Measurements from ENCODE around the gene TEAD4.

TEAD4 gene

DNA sequence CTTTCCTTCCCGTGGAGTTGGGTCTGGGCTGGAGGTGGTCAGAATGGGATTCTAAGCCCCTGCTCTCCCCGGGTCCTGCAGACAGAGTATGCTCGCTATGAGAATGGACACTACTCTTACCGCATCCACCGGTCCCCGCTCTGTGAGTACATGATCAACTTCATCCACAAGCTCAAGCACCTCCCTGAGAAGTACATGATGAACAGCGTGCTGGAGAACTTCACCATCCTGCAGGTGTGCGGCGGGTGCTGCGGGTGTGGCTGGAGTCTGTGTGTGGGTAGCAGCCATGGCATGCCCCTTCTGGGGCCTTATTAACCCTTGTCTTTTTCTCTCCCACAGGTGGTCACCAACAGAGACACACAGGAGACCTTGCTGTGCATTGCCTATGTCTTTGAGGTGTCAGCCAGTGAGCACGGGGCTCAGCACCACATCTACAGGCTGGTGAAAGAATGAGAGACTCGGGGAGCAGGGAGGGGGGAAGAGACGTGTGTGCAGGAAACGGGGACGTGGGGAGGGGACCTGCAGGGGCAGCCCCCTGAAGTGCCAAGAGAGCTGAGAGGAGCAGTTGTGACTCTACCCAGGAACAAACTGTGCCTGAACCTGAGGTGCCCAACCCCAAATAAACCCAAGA lies 80.9 kb downstream of the TEAD4 start:
- Histone ChIP-seq H3K27me3 (ENCODE audit: control insufficient read depth, insufficient read depth, low read length) (no peaks in the 10 kb centered on the region), H3K9ac (ENCODE audit: low read length) (no peak overlapping the region), H3K36me3 (ENCODE audit: control insufficient read depth, insufficient read depth, low read length) (peaks cover 2% of the 10 kb centered on the region), H3K27ac (ENCODE audit: low read depth, low read length) (no peak overlapping the region), H3K4me1 (ENCODE audit: control insufficient read depth, insufficient read depth, low read length) (peaks cover 1% of the 10 kb centered on the region), H3K4me3 (ENCODE audit: low read length) (no peak overlapping the region)

DNA sequence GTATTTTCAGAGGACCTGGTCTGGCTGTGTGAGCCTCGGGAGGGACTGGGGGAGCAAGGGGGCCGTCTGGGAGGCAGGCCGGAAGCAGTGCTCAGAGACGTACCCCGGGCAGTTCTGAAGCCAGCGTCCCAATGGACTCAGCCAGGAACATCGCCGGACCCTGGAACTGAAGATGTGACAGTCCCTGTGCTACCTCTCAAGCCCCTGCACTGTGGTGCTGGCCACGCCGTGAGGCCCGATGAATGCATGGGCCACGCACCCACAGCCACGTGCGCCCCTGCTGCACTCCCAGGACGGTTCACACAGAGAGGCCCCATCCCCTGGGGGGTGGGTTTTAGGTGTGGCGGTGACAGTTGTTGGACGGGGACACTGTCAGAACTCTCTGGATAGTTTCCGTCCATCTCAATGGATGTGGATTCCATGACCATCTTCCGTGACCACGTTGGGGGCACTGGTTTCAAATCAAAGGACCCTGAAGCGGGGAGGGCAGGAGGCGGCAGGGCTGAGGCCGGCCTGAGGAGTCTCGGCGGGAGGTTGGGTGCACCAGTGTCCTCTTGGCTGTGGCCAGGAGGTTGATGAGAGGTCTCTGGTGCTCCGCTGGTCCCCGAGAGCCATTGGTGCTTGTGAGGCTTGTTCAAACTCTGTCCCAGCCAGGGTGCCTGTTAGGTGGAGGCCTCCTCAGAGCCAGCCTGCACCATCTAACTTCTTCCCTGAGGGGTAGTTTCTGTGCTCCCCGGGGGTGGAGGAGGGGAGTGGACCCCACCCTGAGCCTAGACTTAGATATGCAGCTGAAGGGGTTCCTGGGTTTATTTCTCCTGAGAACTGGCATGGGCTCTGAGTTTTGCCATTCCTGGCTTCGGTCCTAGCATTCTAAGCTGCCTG lies 81.7 kb downstream of the TEAD4 start:
- no peak overlapping the region for H3K27ac ChIP-seq (ENCODE audit: low read depth, low read length)
- no peaks in the 10 kb centered on the region for H3K27me3 ChIP-seq (ENCODE audit: control insufficient read depth, insufficient read depth, low read length)
- H3K4me1 ChIP-seq (ENCODE audit: control insufficient read depth, insufficient read depth, low read length): no peaks in the 10 kb centered on the region
- no peak overlapping the region for H3K4me3 ChIP-seq (ENCODE audit: low read length)
- no peak overlapping the region for H3K9ac ChIP-seq (ENCODE audit: low read length)
- peaks cover 2% of the 10 kb centered on the region for H3K36me3 ChIP-seq (ENCODE audit: control insufficient read depth, insufficient read depth, low read length)

DNA sequence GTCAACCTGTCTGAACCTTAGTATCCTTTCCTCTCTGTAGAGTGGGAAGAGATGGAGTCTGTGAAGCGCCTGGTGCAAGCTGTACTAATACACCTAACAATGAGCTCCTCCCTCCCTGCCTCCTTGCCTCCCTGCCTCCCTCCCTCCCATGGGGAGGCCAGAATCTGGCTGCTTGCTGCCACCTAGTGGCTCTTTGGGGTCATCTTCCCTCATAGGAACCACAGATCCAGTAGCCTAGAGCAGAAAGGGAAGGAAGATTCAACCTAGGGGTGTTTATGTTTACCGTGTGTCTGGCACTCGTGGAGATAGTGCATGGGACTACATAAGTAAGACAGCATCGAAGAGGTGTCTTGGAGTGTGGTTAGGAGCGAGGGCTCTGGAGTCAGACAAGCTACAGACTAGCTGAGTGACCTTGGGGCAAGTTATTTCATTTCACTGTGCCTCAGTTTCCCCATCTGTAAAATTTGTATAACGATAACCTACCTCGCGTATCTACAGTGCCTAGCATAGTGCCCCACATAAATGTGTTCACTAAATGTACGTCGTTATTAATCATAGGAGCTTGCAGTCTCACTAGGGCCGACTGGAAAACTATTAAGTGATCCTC lies 82.5 kb downstream of the TEAD4 start:
- H3K27me3 ChIP-seq (ENCODE audit: control insufficient read depth, insufficient read depth, low read length): no peaks in the 10 kb centered on the region
- H3K9ac ChIP-seq (ENCODE audit: low read length): no peak overlapping the region
- no peak overlapping the region for H3K27ac ChIP-seq (ENCODE audit: low read depth, low read length)
- H3K4me3 ChIP-seq (ENCODE audit: low read length): no peak overlapping the region
- H3K36me3 ChIP-seq (ENCODE audit: control insufficient read depth, insufficient read depth, low read length): peaks cover 2% of the 10 kb centered on the region
- no peaks in the 10 kb centered on the region for H3K4me1 ChIP-seq (ENCODE audit: control insufficient read depth, insufficient read depth, low read length)

GRCh38 chr12:3042394-3042793 lies 83.2 kb downstream of the TEAD4 start:
- H3K4me3 ChIP-seq (ENCODE audit: low read length): no peak overlapping the region
- H3K9ac ChIP-seq (ENCODE audit: low read length): no peak overlapping the region
- H3K36me3 ChIP-seq (ENCODE audit: control insufficient read depth, insufficient read depth, low read length): peaks cover 2% of the 10 kb centered on the region
- H3K4me1 ChIP-seq (ENCODE audit: control insufficient read depth, insufficient read depth, low read length): no peaks in the 10 kb centered on the region
- no peaks in the 10 kb centered on the region for H3K27me3 ChIP-seq (ENCODE audit: control insufficient read depth, insufficient read depth, low read length)
- no peak overlapping the region for H3K27ac ChIP-seq (ENCODE audit: low read depth, low read length)

GRCh38 chr12:3042826-3043225 lies 83.6 kb downstream of the TEAD4 start:
- no peaks in the 10 kb centered on the region for H3K27me3 ChIP-seq (ENCODE audit: control insufficient read depth, insufficient read depth, low read length)
- peaks cover 2% of the 10 kb centered on the region for H3K36me3 ChIP-seq (ENCODE audit: control insufficient read depth, insufficient read depth, low read length)
- H3K9ac ChIP-seq (ENCODE audit: low read length): no peak overlapping the region
- no peak overlapping the region for H3K27ac ChIP-seq (ENCODE audit: low read depth, low read length)
- no peaks in the 10 kb centered on the region for H3K4me1 ChIP-seq (ENCODE audit: control insufficient read depth, insufficient read depth, low read length)
- H3K4me3 ChIP-seq (ENCODE audit: low read length): no peak overlapping the region

GRCh38 chr12:3043406-3043805 lies 84.2 kb downstream of the TEAD4 start:
- Histone ChIP-seq H3K4me1 (ENCODE audit: control insufficient read depth, insufficient read depth, low read length) (no peaks in the 10 kb centered on the region), H3K27me3 (ENCODE audit: control insufficient read depth, insufficient read depth, low read length) (no peaks in the 10 kb centered on the region), H3K4me3 (ENCODE audit: low read length) (no peak overlapping the region), H3K9ac (ENCODE audit: low read length) (no peak overlapping the region), H3K36me3 (ENCODE audit: control insufficient read depth, insufficient read depth, low read length) (no peaks in the 10 kb centered on the region), H3K27ac (ENCODE audit: low read depth, low read length) (no peak overlapping the region)

GRCh38 chr12:3044141-3044630 lies 85.0 kb downstream of the TEAD4 start:
- no peaks in the 10 kb centered on the region for H3K27me3 ChIP-seq (ENCODE audit: control insufficient read depth, insufficient read depth, low read length)
- H3K9ac ChIP-seq (ENCODE audit: low read length): no peak overlapping the region
- no peaks in the 10 kb centered on the region for H3K36me3 ChIP-seq (ENCODE audit: control insufficient read depth, insufficient read depth, low read length)
- H3K27ac ChIP-seq (ENCODE audit: low read depth, low read length): no peak overlapping the region
- no peak overlapping the region for H3K4me3 ChIP-seq (ENCODE audit: low read length)
- H3K4me1 ChIP-seq (ENCODE audit: control insufficient read depth, insufficient read depth, low read length): no peaks in the 10 kb centered on the region

DNA sequence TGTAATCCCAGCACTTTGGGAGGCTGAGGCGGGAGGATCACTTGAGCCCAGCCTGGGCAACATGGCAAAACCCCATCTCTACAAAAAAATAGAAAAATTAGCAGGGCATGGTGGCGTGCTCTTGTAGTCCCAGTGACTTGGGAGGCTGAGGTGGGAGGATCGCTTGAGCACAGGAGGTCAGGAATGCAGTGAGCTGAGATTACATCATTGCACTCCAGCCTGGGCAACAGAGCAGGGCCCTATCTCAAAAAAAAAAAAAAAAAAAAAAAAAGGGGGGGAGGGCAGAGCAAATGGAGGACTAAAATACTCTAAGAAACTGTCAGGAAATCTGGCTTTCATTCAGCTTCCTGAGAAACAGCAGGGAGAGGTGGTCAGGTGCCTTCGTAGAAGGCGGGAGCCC lies 86.3 kb downstream of the TEAD4 start:
- Histone ChIP-seq H3K36me3 (ENCODE audit: control insufficient read depth, insufficient read depth, low read length) (no peaks in the 10 kb centered on the region), H3K4me3 (ENCODE audit: low read length) (no peak overlapping the region), H3K27ac (ENCODE audit: low read depth, low read length) (no peak overlapping the region), H3K9ac (ENCODE audit: low read length) (no peak overlapping the region), H3K4me1 (ENCODE audit: control insufficient read depth, insufficient read depth, low read length) (no peaks in the 10 kb centered on the region), H3K27me3 (ENCODE audit: control insufficient read depth, insufficient read depth, low read length) (peaks cover 4% of the 10 kb centered on the region)

DNA sequence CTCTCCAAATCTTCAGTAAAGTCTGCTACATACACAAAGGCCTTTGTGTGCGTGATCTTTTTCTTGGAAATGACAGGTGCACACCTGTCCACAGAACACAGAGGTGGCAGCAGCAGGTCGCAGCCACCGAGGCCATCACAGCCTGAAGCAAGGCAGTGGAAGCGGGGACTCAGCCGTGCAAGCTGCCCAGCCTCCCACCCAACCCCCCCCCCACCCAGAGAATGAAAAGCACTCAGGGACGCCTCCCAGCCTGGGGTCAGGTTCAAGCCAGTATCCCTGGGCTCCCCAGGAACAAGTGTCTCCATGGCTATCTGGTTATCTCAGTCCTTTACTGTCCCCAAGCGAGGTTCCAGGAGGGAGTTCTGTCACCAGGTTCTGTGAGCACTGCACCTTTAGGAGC lies 86.8 kb downstream of the TEAD4 start:
- no peak overlapping the region for H3K4me3 ChIP-seq (ENCODE audit: low read length)
- H3K27me3 ChIP-seq (ENCODE audit: control insufficient read depth, insufficient read depth, low read length): peaks cover 4% of the 10 kb centered on the region
- H3K27ac ChIP-seq (ENCODE audit: low read depth, low read length): no peak overlapping the region
- H3K36me3 ChIP-seq (ENCODE audit: control insufficient read depth, insufficient read depth, low read length): no peaks in the 10 kb centered on the region
- no peaks in the 10 kb centered on the region for H3K4me1 ChIP-seq (ENCODE audit: control insufficient read depth, insufficient read depth, low read length)
- no peak overlapping the region for H3K9ac ChIP-seq (ENCODE audit: low read length)

GRCh38 chr12:3046441-3047200 lies 87.4 kb downstream of the TEAD4 start:
- H3K9ac ChIP-seq (ENCODE audit: low read length): no peak overlapping the region
- no peak overlapping the region for H3K27ac ChIP-seq (ENCODE audit: low read depth, low read length)
- H3K4me3 ChIP-seq (ENCODE audit: low read length): no peak overlapping the region
- no peaks in the 10 kb centered on the region for H3K36me3 ChIP-seq (ENCODE audit: control insufficient read depth, insufficient read depth, low read length)
- no peaks in the 10 kb centered on the region for H3K4me1 ChIP-seq (ENCODE audit: control insufficient read depth, insufficient read depth, low read length)
- peaks cover 4% of the 10 kb centered on the region for H3K27me3 ChIP-seq (ENCODE audit: control insufficient read depth, insufficient read depth, low read length)

GRCh38 chr12:3047961-3048360 lies 88.8 kb downstream of the TEAD4 start:
- peaks cover 4% of the 10 kb centered on the region for H3K27me3 ChIP-seq (ENCODE audit: control insufficient read depth, insufficient read depth, low read length)
- no peak overlapping the region for H3K4me3 ChIP-seq (ENCODE audit: low read length)
- H3K27ac ChIP-seq (ENCODE audit: low read depth, low read length): no peak overlapping the region
- H3K4me1 ChIP-seq (ENCODE audit: control insufficient read depth, insufficient read depth, low read length): no peaks in the 10 kb centered on the region
- H3K36me3 ChIP-seq (ENCODE audit: control insufficient read depth, insufficient read depth, low read length): no peaks in the 10 kb centered on the region
- H3K9ac ChIP-seq (ENCODE audit: low read length): no peak overlapping the region

DNA sequence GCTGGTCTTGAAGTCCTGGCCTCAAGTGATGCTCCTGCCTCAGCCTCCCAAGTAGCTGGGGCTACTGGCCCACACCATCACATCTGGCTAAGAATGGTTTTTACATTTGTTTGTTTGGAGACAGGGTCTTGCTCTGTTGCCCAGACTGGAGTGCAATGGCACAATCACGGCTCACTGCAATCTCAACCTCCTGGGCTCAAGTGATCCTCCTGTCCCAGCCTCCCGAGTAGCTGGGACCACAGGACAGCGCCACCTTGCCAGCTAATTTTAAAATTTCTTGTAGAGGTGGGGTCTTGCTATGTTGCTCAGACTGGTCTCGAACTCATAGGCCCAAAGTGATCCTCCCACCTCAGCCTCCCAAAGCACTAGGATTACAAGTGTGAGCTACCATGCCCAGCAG lies 89.3 kb downstream of the TEAD4 start:
- Histone ChIP-seq H3K9ac (ENCODE audit: low read length) (no peak overlapping the region), H3K4me1 (ENCODE audit: control insufficient read depth, insufficient read depth, low read length) (no peaks in the 10 kb centered on the region), H3K36me3 (ENCODE audit: control insufficient read depth, insufficient read depth, low read length) (no peaks in the 10 kb centered on the region), H3K4me3 (ENCODE audit: low read length) (no peak overlapping the region), H3K27ac (ENCODE audit: low read depth, low read length) (no peak overlapping the region), H3K27me3 (ENCODE audit: control insufficient read depth, insufficient read depth, low read length) (peaks cover 4% of the 10 kb centered on the region)

All from rectal smooth muscle tissue (tissue), 1 donor.